IPS-18a (cell line): ENCODE measurements around the gene DUSP9.

ENCODE experiments used
- H3K27ac ChIP-seq: one replicate; pipeline ENCODE4 v1.5.1; 2013; ENCODE audit warnings: low read length
- H3K27me3 ChIP-seq: one replicate; pipeline ENCODE4 v1.6.1; 2013; ENCODE audit warnings: mild to moderate bottlenecking, low read length; ENCODE audit not compliant: control insufficient read depth, insufficient read depth
- H3K36me3 ChIP-seq: one replicate; pipeline ENCODE4 v1.6.1; 2013; ENCODE audit warnings: low read depth, low read length; ENCODE audit not compliant: control insufficient read depth
- H3K4me1 ChIP-seq: one replicate; pipeline ENCODE4 v1.6.1; 2013; ENCODE audit warnings: low read depth, low read length; ENCODE audit not compliant: control insufficient read depth
- H3K4me3 ChIP-seq: one replicate; pipeline ENCODE4 v1.5.1; 2013; ENCODE audit warnings: low read length
- H3K9ac ChIP-seq: one replicate; pipeline ENCODE4 v1.6.1; 2013; ENCODE audit warnings: mild to moderate bottlenecking, low read length, moderate library complexity
- H3K9me3 ChIP-seq: one replicate; pipeline ENCODE4 v1.6.1; 2013; ENCODE audit warnings: low read depth, low read length; ENCODE audit not compliant: control insufficient read depth

The DUSP9 gene

DNA sequence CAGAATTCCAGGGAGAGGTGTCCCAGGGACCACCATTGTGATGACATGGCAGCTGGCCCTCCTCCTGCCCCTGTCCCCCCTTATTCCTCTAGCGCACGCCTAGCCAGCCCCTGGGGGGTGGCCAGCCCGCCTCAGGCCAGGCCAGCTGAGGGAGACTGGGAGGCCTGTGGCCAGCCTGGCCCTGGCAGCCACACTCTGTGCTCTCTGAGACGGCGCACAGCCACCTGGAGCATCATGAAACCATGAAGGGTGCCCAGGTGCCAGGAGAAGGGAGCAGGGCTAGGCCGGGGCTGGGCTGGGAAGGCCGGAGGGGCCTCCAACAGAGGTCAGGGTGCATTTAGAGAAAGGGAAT lies 14.4 kb upstream of the DUSP9 start:
- Histone ChIP-seq H3K9ac (no peak overlapping the region), H3K27me3 (no peaks in the 10 kb centered on the region)

DNA sequence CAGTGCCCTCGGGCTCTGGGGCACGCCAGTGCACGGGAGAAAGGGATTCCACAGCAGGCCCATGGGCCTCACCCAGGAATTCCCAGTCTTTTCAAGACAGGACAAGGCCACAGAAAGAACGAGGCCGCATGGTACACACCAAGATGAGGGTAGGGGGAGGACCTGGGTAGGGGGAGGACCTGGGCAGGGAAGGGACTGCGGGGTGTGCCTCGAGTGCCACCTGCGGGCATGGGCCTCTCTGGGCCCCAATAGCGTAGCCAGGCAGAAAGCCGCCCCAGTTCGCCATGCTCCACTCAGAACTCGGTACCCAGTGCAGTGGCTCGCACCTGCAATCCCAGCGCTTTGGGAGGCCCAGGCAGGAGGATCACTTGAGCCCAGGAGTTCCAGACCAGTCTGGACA lies 14.0 kb upstream of the DUSP9 start:
- H3K36me3 ChIP-seq = no peaks in the 10 kb centered on the region
- no peak overlapping the region for H3K27ac ChIP-seq
- peaks cover 4% of the 10 kb centered on the region for H3K9me3 ChIP-seq
- no peaks in the 10 kb centered on the region for H3K27me3 ChIP-seq
- no peak overlapping the region for H3K9ac ChIP-seq
- no peaks in the 10 kb centered on the region for H3K4me1 ChIP-seq
- no peak overlapping the region for H3K4me3 ChIP-seq

More for the DNA sequence above, 14.4 kb upstream of the DUSP9 start:
- H3K27ac ChIP-seq = no peak overlapping the region
- peaks cover 4% of the 10 kb centered on the region for H3K9me3 ChIP-seq
- no peak overlapping the region for H3K4me3 ChIP-seq
- H3K4me1 ChIP-seq = no peaks in the 10 kb centered on the region
- H3K36me3 ChIP-seq = no peaks in the 10 kb centered on the region

DNA sequence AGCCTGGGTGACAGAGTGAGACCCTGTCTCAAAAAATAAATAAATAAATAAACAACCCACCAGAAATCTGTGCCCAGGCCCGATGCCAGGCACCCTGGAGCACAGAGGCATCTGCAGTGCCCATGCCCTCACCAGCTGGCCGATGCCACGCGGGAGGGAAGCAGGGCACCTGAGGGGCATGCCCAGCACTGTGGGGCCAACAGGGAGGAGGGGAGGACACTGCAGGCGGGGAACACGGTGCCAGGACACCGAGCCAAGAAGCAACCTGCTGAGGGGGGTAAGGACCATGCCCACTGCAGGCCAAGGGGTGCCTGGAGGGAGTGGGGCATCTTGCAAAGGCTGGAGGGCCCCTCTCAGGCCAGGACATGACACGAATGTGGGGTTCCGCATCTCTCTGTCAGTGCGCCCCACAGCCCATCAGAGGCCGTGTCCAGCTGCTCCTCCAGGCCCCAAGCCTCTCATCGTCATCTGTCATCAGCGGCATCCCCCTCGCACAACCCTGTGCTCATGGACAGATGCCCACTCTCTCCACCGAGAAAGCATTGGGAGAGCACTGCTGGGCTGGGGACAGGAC lies 13.3 kb upstream of the DUSP9 start:
- Histone ChIP-seq H3K27me3 (no peaks in the 10 kb centered on the region), H3K36me3 (no peaks in the 10 kb centered on the region), H3K27ac (no peak overlapping the region), H3K4me3 (no peak overlapping the region), H3K4me1 (no peaks in the 10 kb centered on the region), H3K9me3 (no peaks in the 10 kb centered on the region), H3K9ac (no peak overlapping the region)

DNA sequence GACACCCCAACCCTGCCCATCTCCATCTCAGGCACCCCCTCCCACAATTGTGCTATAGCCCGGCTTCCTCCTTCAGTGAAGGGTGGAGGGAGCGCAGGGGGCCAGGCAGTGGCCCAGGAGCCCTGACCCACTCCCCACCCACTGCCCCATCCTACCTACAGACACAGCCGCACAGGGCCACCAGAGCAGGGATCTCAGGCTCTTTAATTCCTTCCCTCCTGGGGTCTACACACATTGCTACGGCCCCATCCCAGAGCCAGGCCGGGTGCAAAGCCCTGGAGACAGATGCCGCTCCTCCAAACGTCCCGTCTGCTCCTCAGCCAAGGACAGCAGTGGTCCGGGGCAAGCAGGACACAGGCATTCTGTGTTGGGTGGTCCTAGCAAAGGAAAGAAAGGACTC lies 12.8 kb upstream of the DUSP9 start:
- H3K36me3 ChIP-seq = no peaks in the 10 kb centered on the region
- H3K4me3 ChIP-seq = no peak overlapping the region
- no peaks in the 10 kb centered on the region for H3K9me3 ChIP-seq
- H3K27ac ChIP-seq = no peak overlapping the region
- H3K27me3 ChIP-seq = no peaks in the 10 kb centered on the region
- H3K4me1 ChIP-seq = no peaks in the 10 kb centered on the region
- H3K9ac ChIP-seq = no peak overlapping the region

DNA sequence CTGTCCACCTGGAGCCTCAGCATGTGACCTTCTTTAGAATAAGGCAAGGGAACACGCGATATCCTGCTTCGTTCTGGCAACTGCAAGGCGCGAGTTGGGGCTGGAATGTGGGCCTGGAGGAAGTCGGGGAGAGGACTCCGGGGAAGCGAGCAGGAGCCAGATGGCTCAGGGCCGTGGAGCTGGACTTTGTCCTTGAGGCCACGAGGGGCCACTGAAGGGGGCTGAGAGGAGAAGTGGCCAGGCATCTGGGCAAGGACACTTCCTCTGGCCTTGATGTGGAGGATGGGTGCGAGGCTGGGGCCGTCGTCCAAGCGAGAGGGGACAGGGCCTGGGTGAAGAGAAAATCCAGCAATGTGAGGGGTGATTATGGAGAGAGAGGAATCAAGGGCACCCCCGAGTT lies 12.2 kb upstream of the DUSP9 start:
- no peak overlapping the region for H3K9ac ChIP-seq
- H3K9me3 ChIP-seq = no peaks in the 10 kb centered on the region
- H3K27me3 ChIP-seq = peaks cover under 1% of the 10 kb centered on the region
- H3K4me3 ChIP-seq = no peak overlapping the region
- no peaks in the 10 kb centered on the region for H3K36me3 ChIP-seq
- no peak overlapping the region for H3K27ac ChIP-seq
- no peaks in the 10 kb centered on the region for H3K4me1 ChIP-seq

DNA sequence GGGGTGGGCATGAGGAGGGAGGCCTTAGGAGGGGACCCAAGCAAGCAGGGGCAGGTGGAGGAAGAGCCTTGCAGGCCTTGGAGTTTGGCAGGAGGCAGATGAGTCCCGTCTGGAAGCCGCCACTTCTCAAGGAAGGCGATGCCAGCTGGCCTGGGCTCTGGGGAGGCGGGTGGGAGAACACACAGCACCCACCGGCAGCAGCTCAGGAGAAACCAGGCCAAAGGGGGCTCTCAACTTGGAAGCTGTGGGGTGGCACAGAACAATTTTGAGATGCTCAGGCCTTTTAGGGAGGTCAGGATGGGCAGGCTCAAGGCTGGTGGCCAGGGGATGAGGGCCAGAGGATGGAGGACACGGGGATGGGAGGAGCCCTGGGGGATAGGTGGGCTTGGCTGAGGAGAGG lies 11.6 kb upstream of the DUSP9 start:
- Histone ChIP-seq H3K27me3 (peaks cover 6% of the 10 kb centered on the region), H3K9ac (no peak overlapping the region), H3K4me3 (no peak overlapping the region), H3K9me3 (no peaks in the 10 kb centered on the region), H3K27ac (no peak overlapping the region), H3K4me1 (no peaks in the 10 kb centered on the region), H3K36me3 (no peaks in the 10 kb centered on the region)

DNA sequence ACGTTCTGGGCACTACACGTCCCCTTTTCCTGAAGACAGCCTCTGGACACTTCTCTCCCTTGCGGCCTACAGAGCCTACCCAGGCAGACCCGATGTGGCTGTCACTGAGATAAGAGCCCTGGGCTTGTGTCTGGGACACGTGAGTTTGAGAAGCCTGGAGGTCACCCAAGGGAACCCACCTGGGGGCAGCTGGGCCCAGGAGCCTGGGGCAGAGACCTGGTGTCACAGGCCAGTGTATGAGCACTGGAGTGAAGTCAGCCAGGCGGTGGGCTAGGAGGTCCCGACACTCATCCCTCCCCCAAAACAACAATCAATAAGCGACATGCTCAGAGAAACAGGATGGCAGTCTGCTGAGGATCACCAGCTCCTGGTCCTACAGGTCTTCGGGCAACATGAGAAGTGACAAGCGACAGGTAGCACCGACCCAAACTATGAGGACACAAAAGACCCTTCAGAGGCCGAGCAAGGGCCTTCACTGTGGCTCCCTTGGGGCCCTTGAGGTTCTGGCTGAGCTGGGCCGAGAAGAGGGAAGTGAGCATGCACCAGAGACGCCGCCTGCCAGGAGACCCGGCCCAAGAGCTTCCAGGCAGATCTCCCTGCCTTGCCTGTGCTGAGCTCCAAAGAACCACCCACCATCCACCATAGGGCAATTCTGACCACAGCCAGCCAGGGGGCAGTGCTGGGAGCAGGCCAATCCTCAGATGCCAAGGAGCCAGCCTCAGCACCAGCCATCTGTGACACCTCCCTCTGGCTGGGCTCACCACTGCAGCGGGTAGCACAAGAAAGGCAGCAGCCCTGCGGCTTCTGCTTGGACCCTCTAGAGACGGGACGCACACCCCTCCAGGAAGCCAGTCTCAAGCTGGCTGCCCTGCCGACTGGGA lies 11.0 kb upstream of the DUSP9 start:
- peaks cover 13% of the 10 kb centered on the region for H3K27me3 ChIP-seq

DNA sequence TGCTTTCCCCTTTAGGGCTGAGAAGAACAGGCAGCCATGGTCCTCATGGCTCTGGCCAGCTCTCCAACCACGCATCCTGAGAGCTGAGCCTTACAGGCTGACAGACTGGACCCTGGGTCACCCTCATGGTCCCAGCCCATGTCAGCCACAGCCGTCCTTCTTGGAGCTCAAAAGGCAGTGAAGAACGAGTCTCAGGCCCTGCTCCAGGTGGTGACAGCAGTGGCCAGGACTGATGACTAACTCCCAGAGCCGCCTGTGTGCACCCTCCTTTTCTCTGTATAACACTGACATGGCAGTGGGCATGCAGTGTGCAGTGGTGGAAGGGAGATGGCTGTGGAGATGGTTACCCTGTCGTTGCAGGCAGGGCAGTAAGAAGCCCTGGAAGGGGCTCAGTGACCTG lies 10.3 kb upstream of the DUSP9 start:
- H3K27me3 ChIP-seq = peaks cover 20% of the 10 kb centered on the region
- no peaks in the 10 kb centered on the region for H3K9me3 ChIP-seq
- H3K36me3 ChIP-seq = no peaks in the 10 kb centered on the region
- no peak overlapping the region for H3K4me3 ChIP-seq
- H3K4me1 ChIP-seq = no peaks in the 10 kb centered on the region
- no peak overlapping the region for H3K27ac ChIP-seq
- H3K9ac ChIP-seq = no peak overlapping the region

More for the DNA sequence above, 11.0 kb upstream of the DUSP9 start:
- no peaks in the 10 kb centered on the region for H3K36me3 ChIP-seq
- H3K9me3 ChIP-seq = no peaks in the 10 kb centered on the region
- H3K9ac ChIP-seq = no peak overlapping the region
- H3K4me3 ChIP-seq = no peak overlapping the region
- H3K4me1 ChIP-seq = no peaks in the 10 kb centered on the region
- H3K27ac ChIP-seq = no peak overlapping the region

DNA sequence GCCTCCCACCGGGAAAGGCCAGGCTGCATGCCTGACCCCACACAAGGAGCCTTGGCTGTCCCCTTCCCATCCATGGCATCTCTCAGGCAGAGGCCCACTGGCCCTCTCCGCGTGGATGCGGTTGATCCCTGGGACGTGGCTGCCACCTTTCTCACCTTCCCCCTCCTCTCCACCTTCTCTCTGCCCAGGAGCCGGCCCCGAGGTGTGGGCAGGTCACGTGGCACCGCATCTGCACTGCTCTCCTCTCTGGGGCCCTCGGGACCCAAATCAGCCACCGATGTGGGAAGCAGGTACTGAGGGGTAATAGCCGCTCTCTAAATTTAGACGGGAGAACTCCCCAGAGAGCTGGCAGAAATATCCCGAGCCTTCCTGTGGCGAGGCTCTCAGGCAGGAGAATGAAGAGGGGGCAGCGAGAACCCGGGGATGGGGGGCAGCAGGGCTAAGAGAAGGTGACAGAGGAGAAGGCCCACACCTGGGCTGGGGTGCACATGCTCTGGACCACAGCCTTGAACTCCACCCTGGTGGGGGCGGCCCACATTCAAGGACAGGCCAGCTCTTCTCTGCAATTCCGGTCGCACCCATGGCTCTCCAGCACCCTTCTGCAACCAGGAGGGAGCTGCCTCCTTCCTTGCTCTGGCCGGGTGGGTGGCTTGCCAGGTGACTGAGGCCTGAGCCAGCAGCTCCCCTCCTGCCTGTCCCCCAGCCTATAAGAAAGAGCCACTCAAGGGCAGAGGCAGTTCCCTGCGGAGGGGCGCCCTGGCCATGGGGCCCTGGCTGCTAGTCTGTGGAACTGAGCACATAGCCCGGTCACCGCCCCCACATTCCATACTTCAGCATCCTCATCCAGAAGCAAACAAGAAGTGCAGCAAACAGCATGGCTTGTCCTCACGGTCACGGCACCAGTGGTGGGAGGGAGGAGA lies 9.6 kb upstream of the DUSP9 start:
- Histone ChIP-seq H3K4me1 (no peaks in the 10 kb centered on the region), H3K36me3 (no peaks in the 10 kb centered on the region), H3K27ac (no peak overlapping the region), H3K9ac (no peak overlapping the region), H3K4me3 (no peak overlapping the region), H3K27me3 (peaks cover 23% of the 10 kb centered on the region), H3K9me3 (no peaks in the 10 kb centered on the region)

DNA sequence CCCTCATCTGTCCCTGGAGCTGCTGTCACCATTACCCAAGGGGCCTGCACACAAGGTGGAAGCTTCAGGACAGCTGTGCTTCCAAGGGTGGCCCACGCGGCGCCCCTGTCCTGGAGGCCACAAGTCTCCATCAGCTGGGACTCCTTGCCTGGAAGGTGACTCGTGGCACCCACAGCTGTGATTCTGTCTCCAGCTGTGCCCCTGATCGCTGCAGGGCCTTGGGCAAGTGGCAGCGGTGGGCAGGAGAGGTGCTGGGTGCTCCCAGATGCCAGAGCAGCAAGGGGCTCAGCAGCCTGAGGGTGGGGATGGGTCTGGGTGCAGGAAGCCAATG lies 9.0 kb upstream of the DUSP9 start:
- Histone ChIP-seq H3K36me3 (no peaks in the 10 kb centered on the region), H3K4me1 (no peaks in the 10 kb centered on the region)

DNA sequence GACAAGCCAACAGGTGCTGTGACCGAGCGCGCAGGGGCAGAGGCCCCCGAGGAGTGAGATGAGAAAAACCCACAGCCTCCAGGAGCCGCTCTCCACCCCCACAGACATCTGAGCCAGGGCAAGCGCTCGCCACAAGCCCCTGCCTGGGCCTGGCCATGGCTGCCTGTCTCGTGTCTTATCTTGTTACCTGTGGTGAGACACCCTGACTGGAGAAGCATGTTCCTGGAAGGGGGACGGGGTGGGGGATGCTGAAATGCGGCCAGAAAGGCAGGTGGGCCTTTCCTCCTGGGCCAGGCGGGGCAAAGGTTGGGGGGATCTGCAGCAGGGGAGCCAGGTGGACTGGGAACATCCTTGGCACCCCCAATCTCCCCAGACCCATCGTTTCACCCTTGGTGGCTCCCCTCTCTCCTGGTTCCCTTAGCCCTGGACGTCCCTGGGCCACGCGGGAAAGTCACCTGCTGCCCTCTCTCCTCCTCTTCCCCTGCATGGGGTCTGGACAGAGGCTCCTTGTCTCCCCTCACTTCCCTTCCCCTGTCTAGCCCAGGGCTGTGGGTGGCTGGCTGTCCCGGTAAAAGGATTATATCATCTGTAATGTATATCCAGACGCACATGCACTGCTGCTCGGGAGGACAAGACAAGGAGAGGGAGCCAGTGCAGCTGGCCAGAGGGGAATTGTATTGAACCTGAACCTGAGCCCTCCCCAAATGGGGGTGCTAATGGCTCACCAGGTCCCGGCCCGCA lies 8.4 kb upstream of the DUSP9 start:
- peaks cover 36% of the 10 kb centered on the region for H3K27me3 ChIP-seq
- H3K27ac ChIP-seq = no peak overlapping the region
- H3K36me3 ChIP-seq = no peaks in the 10 kb centered on the region
- H3K4me3 ChIP-seq = no peak overlapping the region
- no peaks in the 10 kb centered on the region for H3K4me1 ChIP-seq
- H3K9me3 ChIP-seq = no peaks in the 10 kb centered on the region
- H3K9ac ChIP-seq = no peak overlapping the region

More for the DNA sequence above, 9.0 kb upstream of the DUSP9 start:
- no peak overlapping the region for H3K4me3 ChIP-seq
- peaks cover 30% of the 10 kb centered on the region for H3K27me3 ChIP-seq
- H3K9me3 ChIP-seq = no peaks in the 10 kb centered on the region
- H3K27ac ChIP-seq = no peak overlapping the region
- H3K9ac ChIP-seq = no peak overlapping the region
